ENCODE measurements around the gene DNAH5. TPM values are rescaled to one million over a fixed set of nuclear protein-coding genes. Genes with fewer than 3 reads are reported as not detected.

The DNAH5 gene
- total and polyA plus RNA-seq, 8 donors: 0.50 to 12.5 (median 1.1) TPM; not detected in 1

GRCh38 chr5:13910637-13911288 lies 33.7 kb downstream of the DNAH5 start:
- TF ChIP-seq POLR2A (IDR thresholded peaks at IDR 0.05) (no peak), POLR2AphosphoS5 (IDR thresholded peaks at IDR 0.05) (no peak), EP300 (IDR thresholded peaks at IDR 0.05) (no peak), CTCF (IDR thresholded peaks at IDR 0.05) (no peak)
- DNase-seq: no peak
- H3K4me1 ChIP-seq: no peaks in the 10 kb centered on the region
- no peaks in the 10 kb centered on the region for H3K27me3 ChIP-seq
- no peaks in the 10 kb centered on the region for H3K36me3 ChIP-seq
- WGBS, 5 donors: 80 to 95% (median 84%) methylated on average over 13 of the region's 13 CpGs
- intact Hi-C loops (cut with DNase I; ENCODE audit: low total_unique reads): no loop called here
- H3K27ac ChIP-seq: no peak overlapping the region
- no peaks in the 10 kb centered on the region for H3K9me3 ChIP-seq
- no peak overlapping the region for H3K4me3 ChIP-seq

GRCh38 chr5:13910201-13910600 lies 34.3 kb downstream of the DNAH5 start:
- Histone ChIP-seq H3K36me3 (no peaks in the 10 kb centered on the region), H3K4me1 (no peaks in the 10 kb centered on the region), H3K4me3 (no peak overlapping the region), H3K9me3 (no peaks in the 10 kb centered on the region), H3K27ac (no peak overlapping the region), H3K27me3 (no peaks in the 10 kb centered on the region)
- 75 to 78% (median 78%) methylated on average over 2 of the region's 2 CpGs for WGBS, 5 donors
- no peak for DNase-seq
- no peak for TF ChIP-seq POLR2AphosphoS5 (IDR thresholded peaks at IDR 0.05)
- TF ChIP-seq EP300 (IDR thresholded peaks at IDR 0.05): no peak
- TF ChIP-seq CTCF (IDR thresholded peaks at IDR 0.05): no peak
- TF ChIP-seq POLR2A (IDR thresholded peaks at IDR 0.05): no peak
- intact Hi-C loops (cut with DNase I; ENCODE audit: low total_unique reads): no loop called here

DNA sequence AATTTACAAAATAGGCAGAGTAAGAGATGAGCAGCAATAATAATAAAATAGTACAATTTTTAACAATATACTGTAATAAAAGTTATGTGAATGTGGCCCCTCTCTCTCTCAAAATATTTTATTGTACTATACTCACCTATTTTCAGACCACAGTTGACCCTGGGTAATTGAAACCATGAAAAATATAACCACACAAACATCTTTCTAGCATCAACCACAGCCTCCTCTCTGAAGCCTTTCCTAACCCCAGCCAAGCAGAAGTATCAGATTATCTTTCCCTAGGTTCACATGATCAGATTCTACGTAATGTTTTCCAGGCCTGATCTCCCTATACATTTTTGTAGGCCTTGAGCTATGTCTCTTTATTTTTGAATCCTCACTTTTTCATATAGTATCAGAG lies 35.2 kb downstream of the DNAH5 start:
- intact Hi-C loops (cut with DNase I; ENCODE audit: low total_unique reads): no loop called here
- Histone ChIP-seq H3K27ac (no peak overlapping the region), H3K27me3 (no peaks in the 10 kb centered on the region), H3K9me3 (no peaks in the 10 kb centered on the region), H3K36me3 (no peaks in the 10 kb centered on the region), H3K4me3 (no peak overlapping the region), H3K4me1 (no peaks in the 10 kb centered on the region)
- TF ChIP-seq POLR2AphosphoS5 (IDR thresholded peaks at IDR 0.05) (no peak), CTCF (IDR thresholded peaks at IDR 0.05) (no peak), EP300 (IDR thresholded peaks at IDR 0.05) (no peak)
- WGBS, 5 donors: 77 to 94% (median 86%) methylated on average over 1 of the region's 1 CpG
- DNase-seq: no peak

DNA sequence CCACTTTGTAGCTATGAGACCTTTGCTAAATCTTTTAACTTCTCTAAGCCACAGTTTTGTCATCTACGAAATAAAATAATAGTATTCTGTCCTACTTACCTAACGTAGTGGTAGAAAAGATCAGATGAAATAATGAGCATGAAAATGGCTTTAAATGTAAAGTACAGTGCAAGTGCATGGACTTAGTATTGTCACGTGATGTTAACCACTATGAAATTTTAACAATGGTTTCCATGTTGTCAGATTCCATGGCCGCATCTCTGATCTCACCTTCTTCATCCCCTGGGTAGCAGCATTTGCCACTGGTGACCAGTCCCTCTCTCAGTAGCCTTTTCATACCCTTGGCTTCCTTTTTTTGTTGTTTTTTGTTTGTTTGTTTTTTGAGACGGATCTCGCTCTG lies 45.9 kb downstream of the DNAH5 start:
- no peak overlapping the region for H3K27ac ChIP-seq
- no peaks in the 10 kb centered on the region for H3K27me3 ChIP-seq
- TF ChIP-seq POLR2A (IDR thresholded peaks at IDR 0.05): no peak
- TF ChIP-seq POLR2AphosphoS5 (IDR thresholded peaks at IDR 0.05): no peak
- no peak for TF ChIP-seq EP300 (IDR thresholded peaks at IDR 0.05)
- no peak for TF ChIP-seq CTCF (IDR thresholded peaks at IDR 0.05)
- peaks cover 0 to 9% (median 0%) of the 10 kb centered on the region in 4 donors for H3K9me3 ChIP-seq
- 84 to 91% (median 89%) methylated on average over 6 of the region's 6 CpGs for whole genome bisulfite sequencing, 5 donors
- no peak for DNase-seq
- H3K4me1 ChIP-seq: no peaks in the 10 kb centered on the region
- intact Hi-C loops (cut with DNase I; ENCODE audit: low total_unique reads): no loop called here
- H3K36me3 ChIP-seq: no peaks in the 10 kb centered on the region
- no peak overlapping the region for H3K4me3 ChIP-seq

Measured in stomach (tissue), 9 donors.